Measurements from ENCODE around the gene MCAM.

- no peak for TF ChIP-seq CTCF (conservative IDR thresholded peaks at IDR 0.05; ENCODE audit: low read length)
- TF ChIP-seq EZH2phosphoT487 (IDR thresholded peaks at IDR 0.05; ENCODE audit: borderline replicate concordance, low read depth, low read length) = no peak
Observed at GRCh38 chr11:119359365-119360214, 42.7 kb upstream of the MCAM start.

All from OCI-LY7 (cell line).